Hematopoietic multipotent progenitor cell treated with erythropoietin and hydrocortisone succinate and interleukin-3 and kit ligand, for 8 days (in vitro differentiated cells): Measurements from ENCODE around the gene DPH6.
"Not testable (repeated sequence)": the region's sequence is repeated elsewhere in the genome, so short reads cannot be mapped to it uniquely, and the experiment has no call there.

Experiments
- DNase-seq: peaks from one replicate; pipeline ENCODE4 v3.0.0-alpha.2; 2015

DPH6 gene, protein sequence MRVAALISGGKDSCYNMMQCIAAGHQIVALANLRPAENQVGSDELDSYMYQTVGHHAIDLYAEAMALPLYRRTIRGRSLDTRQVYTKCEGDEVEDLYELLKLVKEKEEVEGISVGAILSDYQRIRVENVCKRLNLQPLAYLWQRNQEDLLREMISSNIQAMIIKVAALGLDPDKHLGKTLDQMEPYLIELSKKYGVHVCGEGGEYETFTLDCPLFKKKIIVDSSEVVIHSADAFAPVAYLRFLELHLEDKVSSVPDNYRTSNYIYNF

GRCh38 chr15:35545824-35546510 is at the start of gene DPH6:
Gene DPH6 (minus strand): TSS chr15:35546165. CDS start chr15:35546141, 24 bp downstream.
- peak; percentile 85 for DNase-seq

- no peak for DNase-seq
Observed at GRCh38 chr15:35595656-35596055, 49.7 kb upstream of the DPH6 start.

DNA sequence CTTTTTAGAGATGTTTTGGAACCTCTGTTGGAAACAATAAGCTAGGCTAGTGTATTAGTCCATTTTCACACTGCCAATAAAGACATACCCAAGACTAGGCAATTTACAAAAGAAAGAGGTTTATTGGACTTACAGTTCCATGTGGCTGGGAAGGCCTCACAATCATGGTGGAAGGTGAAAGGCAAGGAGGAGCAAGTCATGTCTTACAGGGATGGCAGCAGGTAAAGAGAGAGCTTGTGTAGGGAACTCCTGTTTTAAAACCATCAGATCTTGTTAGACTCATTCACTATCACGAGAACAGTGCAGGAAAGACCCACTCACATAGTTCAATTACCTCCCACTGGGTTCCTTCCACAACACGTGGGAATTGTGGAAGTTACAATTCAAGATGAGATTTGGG is 46.0 kb upstream of the DPH6 start:
- DNase-seq, result not testable (repeated sequence)

DNA sequence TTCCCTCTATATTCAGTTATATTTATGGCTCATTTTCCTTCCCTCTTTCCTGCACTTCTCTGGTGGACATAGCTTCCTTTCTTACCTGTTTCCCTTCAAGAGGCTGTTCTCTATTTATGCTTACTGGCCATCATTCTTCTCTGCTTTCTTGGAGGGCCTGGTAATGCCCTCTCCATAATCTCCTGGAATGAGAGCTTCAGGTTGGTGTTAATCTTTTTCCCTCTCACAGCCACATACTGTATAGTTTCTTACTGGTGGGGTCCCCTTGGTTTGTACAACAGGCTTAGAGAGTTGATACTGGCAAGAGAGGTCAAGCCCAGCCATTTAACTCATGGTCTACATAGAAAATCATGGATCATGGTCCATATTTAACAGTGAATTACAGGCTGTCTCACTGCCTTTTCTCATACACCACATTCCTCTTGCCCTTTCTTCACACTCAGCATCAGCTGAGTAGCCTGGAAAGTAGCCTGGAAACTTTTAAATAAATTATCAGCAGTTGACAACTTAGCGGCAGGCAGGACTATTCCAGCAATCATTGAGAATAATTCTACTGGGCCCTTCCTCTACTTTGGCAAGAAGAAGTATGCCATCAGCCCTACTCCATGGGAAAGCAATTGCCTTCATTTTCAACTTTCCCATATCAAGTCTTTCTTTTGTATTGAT is 38.0 kb upstream of the DPH6 start:
- DNase-seq, result no peak

- no peak for DNase-seq
Observed at GRCh38 chr15:35580606-35581005, 34.6 kb upstream of the DPH6 start.

DNA sequence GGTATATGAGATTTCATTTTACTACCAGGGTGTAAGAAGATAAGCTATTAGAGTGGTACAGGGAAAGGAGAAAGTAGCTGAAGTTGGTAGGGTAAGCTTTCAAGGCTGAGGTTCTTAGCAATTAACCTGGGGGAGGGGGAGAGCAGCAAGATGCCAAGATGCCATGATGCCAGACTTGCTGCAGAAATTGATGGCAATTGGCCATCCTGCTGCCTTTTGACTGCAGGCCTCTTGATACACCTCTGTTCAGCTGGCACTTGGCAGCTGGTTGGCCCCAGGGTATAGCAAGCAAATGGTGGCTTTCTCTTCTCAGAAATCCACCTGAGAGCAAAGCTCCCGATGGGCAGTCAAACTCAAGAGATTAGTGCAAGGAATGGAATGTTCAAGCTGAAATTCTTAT is 21.4 kb upstream of the DPH6 start:
- DNase-seq, result no peak

DNA sequence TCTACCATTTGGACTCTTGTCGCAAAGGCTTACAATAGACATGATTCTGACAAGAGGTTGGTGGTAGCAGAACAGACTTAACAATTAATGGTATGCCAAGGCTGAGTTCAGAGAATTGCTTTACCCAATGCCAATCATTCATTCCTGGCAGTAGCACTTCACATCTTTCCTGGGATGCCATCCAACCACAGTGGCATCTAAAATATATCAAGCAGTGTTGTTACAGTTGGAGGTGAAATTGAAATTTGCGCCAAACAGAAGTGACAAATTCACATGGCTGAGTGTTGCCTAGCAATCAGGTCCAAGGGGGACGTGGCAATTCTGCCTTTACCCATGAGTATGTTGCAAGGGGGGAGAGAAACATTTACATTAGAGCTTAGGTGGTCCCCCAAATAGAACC is 21.0 kb upstream of the DPH6 start:
- DNase-seq, result no peak

DNA sequence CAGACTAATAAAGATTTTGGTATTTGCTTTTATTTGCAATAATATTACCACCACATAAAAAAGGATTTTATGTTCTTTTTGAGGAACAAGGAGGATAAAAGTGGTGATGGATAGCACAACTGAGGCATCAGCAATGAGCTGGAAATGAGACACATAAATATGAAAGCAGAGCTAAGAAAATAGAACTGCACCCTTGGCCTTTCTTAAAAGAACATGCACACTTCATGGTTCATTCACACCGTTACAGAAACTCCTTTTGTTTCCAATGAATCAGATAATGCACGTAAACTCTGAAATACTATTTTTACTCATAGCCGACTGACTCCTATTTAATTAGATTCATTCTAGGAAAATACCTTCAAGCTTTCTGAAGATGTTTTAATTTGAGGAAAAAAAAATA is 19.9 kb upstream of the DPH6 start:
- DNase-seq, result no peak

GRCh38 chr15:35562641-35563040 is 16.7 kb upstream of the DPH6 start:
- no peak for DNase-seq

GRCh38 chr15:35561308-35561707 is 15.3 kb upstream of the DPH6 start:
- DNase-seq, result no peak

DNA sequence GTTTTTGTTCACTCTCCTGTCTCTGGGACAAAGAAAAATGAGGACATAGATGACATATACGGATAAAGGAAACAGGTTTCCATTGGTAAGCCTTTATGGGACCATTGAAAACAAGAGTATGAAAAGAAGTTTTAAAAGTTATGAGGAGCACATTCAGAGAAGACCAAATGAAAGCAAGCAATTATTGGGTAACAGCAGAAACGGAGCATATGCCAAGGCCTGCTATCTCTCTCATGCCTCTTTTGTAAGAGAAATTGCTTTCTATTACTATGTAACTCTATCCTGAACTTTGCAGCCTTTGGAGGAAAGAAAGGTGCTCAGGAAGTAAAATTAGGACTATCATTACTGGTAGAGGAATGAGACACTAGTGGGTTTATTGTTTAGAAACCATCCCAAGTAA is 14.9 kb upstream of the DPH6 start:
- DNase-seq, result no peak

DNA sequence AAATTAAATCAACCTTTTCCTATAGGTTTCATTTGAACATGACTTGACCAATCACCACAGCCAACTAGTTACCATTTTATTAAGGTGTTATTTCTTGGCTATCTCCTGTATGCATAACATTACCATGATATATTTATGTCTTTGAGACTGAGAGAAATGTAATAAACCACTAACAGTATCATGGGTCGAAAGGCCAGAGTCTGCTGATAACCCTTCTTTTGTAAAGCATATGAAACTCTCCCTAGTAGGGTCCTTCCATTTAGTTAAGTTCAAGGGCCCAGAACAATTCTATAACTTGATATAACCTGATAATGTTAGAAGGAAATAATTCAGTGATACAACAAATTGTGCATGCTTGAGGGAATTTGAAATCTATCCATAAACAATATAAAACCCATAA is 14.3 kb upstream of the DPH6 start:
- no peak for DNase-seq

- DNase-seq, result no peak
Observed at GRCh38 chr15:35559683-35560082, 13.7 kb upstream of the DPH6 start.

- peak; percentile 94 for DNase-seq
Observed at GRCh38 chr15:35557544-35557943, 11.6 kb upstream of the DPH6 start.

- peak; percentile 22 for DNase-seq
Observed at GRCh38 chr15:35557012-35557411, 11.0 kb upstream of the DPH6 start.

DNA sequence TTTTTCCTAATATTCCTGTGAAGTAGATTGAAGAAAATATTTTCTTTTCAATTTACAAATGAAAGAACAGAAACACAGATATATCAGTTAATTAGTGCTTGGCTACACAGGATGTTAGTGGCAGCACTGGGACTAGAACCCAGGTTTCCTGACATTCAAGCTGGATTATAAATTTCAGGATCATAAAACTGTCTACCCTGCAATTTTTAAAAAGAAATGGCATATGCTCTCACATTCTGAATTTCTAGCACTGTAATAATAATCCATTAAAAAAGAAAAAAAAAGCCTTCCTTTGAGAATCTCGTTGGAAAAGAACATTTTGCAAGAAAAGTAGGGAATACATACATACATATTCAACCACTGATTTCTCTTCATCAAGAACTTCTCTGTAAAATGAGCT is 9.3 kb upstream of the DPH6 start:
- DNase-seq, result no peak

- no peak for DNase-seq
Observed at GRCh38 chr15:35550957-35551356, 5.0 kb upstream of the DPH6 start.

- DNase-seq, result no peak
Observed at GRCh38 chr15:35549567-35549966, 3.6 kb upstream of the DPH6 start.

GRCh38 chr15:35548435-35548834 is 2.5 kb upstream of the DPH6 start:
- DNase-seq, result no peak

DNA sequence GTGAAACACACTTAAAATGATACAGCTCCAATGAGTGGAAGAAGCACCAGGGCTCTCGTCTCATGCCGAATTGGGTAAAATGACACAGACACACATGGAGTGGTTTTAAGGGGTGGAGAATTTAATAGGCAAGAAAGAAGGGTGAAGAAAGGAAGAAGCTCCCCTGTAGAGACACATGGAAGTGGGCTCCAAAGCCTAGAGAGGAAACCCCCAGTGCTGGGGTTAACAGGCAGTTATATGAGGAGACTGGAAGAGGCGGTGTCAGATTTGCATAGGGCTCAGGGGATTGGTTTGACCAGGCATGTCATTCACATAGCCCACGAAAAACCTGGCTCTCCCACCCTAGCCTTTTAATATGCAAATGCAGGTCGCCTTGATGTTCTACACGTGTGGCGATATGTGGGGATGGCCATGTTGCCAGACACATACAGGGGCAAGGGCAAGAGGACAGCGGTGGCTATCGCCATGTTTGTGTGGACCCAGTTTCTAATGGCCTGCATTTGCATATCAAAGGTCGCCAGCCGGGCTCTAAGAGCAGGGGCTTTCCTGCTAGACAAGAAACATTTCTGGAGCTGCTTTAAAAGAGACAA is 1.9 kb upstream of the DPH6 start:
- no peak for DNase-seq

DNA sequence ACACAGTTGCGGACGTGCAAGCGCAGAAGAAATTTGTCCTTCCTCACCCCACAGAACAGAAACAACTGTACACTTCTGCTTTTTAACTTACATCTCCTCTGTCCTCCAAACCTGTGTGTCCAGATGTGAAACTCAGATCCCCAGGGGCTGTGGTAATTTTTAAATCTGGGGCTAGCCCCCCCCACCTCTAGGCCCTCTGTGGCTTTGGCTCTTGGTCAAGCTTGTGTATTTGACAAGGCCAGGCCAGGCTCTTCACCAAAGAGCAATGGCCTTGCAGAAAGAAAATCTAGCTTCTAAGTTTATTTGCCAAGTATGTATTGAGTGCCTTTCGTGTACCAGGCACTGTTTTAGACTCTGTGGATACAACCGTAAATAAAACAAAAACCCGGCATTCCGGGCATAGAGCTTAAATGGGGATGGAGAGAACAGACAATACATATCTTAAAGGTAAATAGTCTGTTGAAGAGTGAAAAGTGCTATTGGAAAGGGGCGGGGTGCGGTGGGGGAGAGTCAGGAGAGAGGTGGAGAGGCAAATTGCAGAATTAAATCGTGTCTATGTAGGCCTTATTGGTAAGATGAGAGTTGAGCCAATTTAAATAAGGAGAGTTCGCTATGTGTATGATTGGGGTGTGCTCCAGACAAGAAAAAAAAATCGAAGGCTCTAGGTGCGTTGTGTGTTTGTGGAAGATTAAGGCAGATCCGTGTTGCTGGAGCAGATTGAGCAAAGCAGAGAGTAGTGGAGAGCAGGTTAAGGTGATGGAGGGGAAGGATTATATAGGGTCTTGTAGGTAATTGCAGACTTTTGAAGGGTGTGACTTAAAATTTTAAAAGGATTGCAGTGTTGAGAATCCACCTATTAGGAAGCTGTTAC is 781 bp upstream of the DPH6 start:
- no peak for DNase-seq

- peak; percentile 72 for DNase-seq
Observed at GRCh38 chr15:35545316-35545823, 595 bp downstream of the DPH6 start.

DNA sequence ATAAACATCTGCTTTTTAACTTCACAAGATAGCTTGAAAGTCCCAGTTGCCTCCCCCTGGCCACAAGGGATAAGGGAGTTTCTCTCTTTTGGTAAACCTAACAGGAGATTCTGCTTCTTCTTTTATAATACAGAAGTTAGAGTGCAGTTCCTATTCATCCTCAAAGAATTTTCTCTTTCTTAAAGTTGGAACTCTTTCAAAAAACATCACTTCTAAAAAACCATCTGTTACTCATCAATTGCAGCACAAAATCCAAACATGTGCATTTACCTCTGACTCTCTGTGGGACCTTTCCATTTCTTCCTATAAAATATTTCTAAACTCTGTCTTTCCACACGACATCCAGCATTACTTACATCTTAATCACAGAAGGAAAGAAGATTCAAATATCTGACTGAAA is 5.1 kb downstream of the DPH6 start:
- DNase-seq, result no peak
